ENCODE measurements around the gene ID2.

- TF ChIP-seq ZNF564 (CRISPR knock-in tag; IDR thresholded peaks at IDR 0.05) (peak; percentile 70), NFYB (CRISPR knock-in tag; IDR thresholded peaks at IDR 0.05) (peak; percentile 19; the same call in 1 of the 2 replicates), ZFX (CRISPR knock-in tag; IDR thresholded peaks at IDR 0.05; ENCODE audit: low read depth) (peak; percentile 53; the same call in 1 of the 2 replicates), SOX6 (IDR thresholded peaks at IDR 0.05) (no peak), SOX6 (CRISPR knock-in tag; IDR thresholded peaks at IDR 0.05) (peak; percentile 40), SIN3A (IDR thresholded peaks at IDR 0.05; ENCODE audit: borderline replicate concordance, low read depth, low read length) (peak; percentile 72; the same call in 1 of the 2 replicates), TFE3 (CRISPR knock-in tag; IDR thresholded peaks at IDR 0.05) (0 out of 2 replicates have a peak, but pooled peaks have one; percentile 24), EZH2 (conservative IDR thresholded peaks at IDR 0.05; ENCODE audit: low read depth, low read length) (no peak)
These were observed 3.2 kb downstream of the ID2 start for GRCh38 chr2:8684878-8685696.

Data from HepG2 (cell line).